ENCODE measurements around the gene TRAF3.

Gene TRAF3

GRCh38 chr14:102883554-102883953, 106.3 kb downstream of the TRAF3 start:
- TF ChIP-seq SPI1 (IDR thresholded peaks at IDR 0.05; ENCODE audit: borderline replicate concordance, low read depth) (no peak), POLR2AphosphoS5 (IDR thresholded peaks at IDR 0.05; ENCODE audit: low read depth) (no peak)
- Histone ChIP-seq H3K4me3 (replicated peaks; ENCODE audit: insufficient read depth, low read length) (no peak overlapping the region), H3K27me3 (ENCODE audit: insufficient read depth, poor library complexity, severe bottlenecking) (no peaks in the 10 kb centered on the region), H3K27ac (replicated peaks) (no peak overlapping the region)
- no peak for DNase-seq (ENCODE audit: low read depth in 1 of 2, low spot score in 1 of 2)

- TF ChIP-seq CTCF (IDR thresholded peaks at IDR 0.05; ENCODE audit: insufficient read depth, low read length) = no peak
- no peak for TF ChIP-seq SPI1 (IDR thresholded peaks at IDR 0.05; ENCODE audit: borderline replicate concordance, low read depth)
- no peak for TF ChIP-seq GABPA (IDR thresholded peaks at IDR 0.05; ENCODE audit: low read depth)
- TF ChIP-seq REST (IDR thresholded peaks at IDR 0.05; ENCODE audit: insufficient replicate concordance, low read depth) = no peak
- no peak for TF ChIP-seq POLR2AphosphoS5 (IDR thresholded peaks at IDR 0.05; ENCODE audit: low read depth)
- H3K27ac ChIP-seq (replicated peaks) = no peak overlapping the region
- no peaks in the 10 kb centered on the region for H3K27me3 ChIP-seq (ENCODE audit: insufficient read depth, poor library complexity, severe bottlenecking)
- no peak for DNase-seq (ENCODE audit: low read depth in 1 of 2, low spot score in 1 of 2)
- H3K4me3 ChIP-seq (replicated peaks; ENCODE audit: insufficient read depth, low read length) = no peak overlapping the region
Measured at GRCh38 chr14:102885737-102886447, 108.6 kb downstream of the TRAF3 start.

- DNase-seq (ENCODE audit: low read depth in 1 of 2, low spot score in 1 of 2) = no peak
- TF ChIP-seq GABPA (IDR thresholded peaks at IDR 0.05; ENCODE audit: low read depth) (no peak), REST (IDR thresholded peaks at IDR 0.05; ENCODE audit: insufficient replicate concordance, low read depth) (no peak), POLR2AphosphoS5 (IDR thresholded peaks at IDR 0.05; ENCODE audit: low read depth) (no peak), SPI1 (IDR thresholded peaks at IDR 0.05; ENCODE audit: borderline replicate concordance, low read depth) (no peak), CTCF (IDR thresholded peaks at IDR 0.05; ENCODE audit: insufficient read depth, low read length) (no peak)
- Histone ChIP-seq H3K27me3 (ENCODE audit: insufficient read depth, poor library complexity, severe bottlenecking) (no peaks in the 10 kb centered on the region), H3K27ac (replicated peaks) (no peak overlapping the region), H3K4me3 (replicated peaks; ENCODE audit: insufficient read depth, low read length) (no peak overlapping the region)
Measured at GRCh38 chr14:102888748-102889147, 111.5 kb downstream of the TRAF3 start.

- TF ChIP-seq POLR2AphosphoS5 (IDR thresholded peaks at IDR 0.05; ENCODE audit: low read depth) = no peak
- no peak for TF ChIP-seq REST (IDR thresholded peaks at IDR 0.05; ENCODE audit: insufficient replicate concordance, low read depth)
- no peak for TF ChIP-seq GABPA (IDR thresholded peaks at IDR 0.05; ENCODE audit: low read depth)
- no peak for TF ChIP-seq CTCF (IDR thresholded peaks at IDR 0.05; ENCODE audit: insufficient read depth, low read length)
- TF ChIP-seq SPI1 (IDR thresholded peaks at IDR 0.05; ENCODE audit: borderline replicate concordance, low read depth) = no peak
- Histone ChIP-seq H3K4me3 (replicated peaks; ENCODE audit: insufficient read depth, low read length) (no peak overlapping the region), H3K27ac (replicated peaks) (no peak overlapping the region), H3K27me3 (ENCODE audit: insufficient read depth, poor library complexity, severe bottlenecking) (no peaks in the 10 kb centered on the region)
- DNase-seq (ENCODE audit: low read depth in 1 of 2, low spot score in 1 of 2) = no peak
Measured at GRCh38 chr14:102889615-102890014, 112.4 kb downstream of the TRAF3 start.

All from HL-60 (cell line).